22Rv1 (cell line): Measurements from ENCODE around the gene G3BP2.

Experiments
- H3K27ac ChIP-seq: fragments of 450-650 bp; 2 replicates; pipeline ENCODE4 v1.5.1; 2017
- ZFX ChIP-seq: fragments of 450-650 bp; IDR thresholded peaks from 2 replicates; pipeline ENCODE4 v1.6.1; 2017; ENCODE audit warnings: antibody characterized with exemption, borderline replicate concordance
- TF ChIP-seq, protein P1 (sequence below): fragments of 450-650 bp; IDR thresholded peaks from 2 replicates; pipeline ENCODE4 v1.5.1; 2017; ENCODE audit warnings: mild to moderate bottlenecking

Gene G3BP2

DNA sequence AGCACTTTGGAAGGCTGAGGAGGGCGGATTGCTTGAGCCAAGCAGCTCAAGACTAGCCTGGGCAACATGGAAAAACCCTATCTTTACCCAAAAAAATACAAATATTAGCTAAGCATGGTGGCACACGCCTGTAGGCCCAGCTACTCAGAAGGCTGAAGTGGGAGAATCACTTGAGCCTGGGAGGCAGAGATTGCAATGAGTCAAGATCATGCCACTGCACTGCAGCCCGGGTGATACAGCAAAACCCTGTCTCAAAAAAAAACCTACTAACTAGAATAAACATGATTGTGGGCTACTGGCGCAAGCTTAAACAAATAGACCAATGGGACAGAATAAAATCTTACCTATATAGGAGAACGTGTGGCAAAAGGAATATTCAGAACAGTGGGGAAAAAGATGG is 50.2 kb downstream of the G3BP2 start:
- TF ChIP-seq, protein P1, sequence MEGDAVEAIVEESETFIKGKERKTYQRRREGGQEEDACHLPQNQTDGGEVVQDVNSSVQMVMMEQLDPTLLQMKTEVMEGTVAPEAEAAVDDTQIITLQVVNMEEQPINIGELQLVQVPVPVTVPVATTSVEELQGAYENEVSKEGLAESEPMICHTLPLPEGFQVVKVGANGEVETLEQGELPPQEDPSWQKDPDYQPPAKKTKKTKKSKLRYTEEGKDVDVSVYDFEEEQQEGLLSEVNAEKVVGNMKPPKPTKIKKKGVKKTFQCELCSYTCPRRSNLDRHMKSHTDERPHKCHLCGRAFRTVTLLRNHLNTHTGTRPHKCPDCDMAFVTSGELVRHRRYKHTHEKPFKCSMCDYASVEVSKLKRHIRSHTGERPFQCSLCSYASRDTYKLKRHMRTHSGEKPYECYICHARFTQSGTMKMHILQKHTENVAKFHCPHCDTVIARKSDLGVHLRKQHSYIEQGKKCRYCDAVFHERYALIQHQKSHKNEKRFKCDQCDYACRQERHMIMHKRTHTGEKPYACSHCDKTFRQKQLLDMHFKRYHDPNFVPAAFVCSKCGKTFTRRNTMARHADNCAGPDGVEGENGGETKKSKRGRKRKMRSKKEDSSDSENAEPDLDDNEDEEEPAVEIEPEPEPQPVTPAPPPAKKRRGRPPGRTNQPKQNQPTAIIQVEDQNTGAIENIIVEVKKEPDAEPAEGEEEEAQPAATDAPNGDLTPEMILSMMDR, result no peak
- TF ChIP-seq ZFX, result no peak

DNA sequence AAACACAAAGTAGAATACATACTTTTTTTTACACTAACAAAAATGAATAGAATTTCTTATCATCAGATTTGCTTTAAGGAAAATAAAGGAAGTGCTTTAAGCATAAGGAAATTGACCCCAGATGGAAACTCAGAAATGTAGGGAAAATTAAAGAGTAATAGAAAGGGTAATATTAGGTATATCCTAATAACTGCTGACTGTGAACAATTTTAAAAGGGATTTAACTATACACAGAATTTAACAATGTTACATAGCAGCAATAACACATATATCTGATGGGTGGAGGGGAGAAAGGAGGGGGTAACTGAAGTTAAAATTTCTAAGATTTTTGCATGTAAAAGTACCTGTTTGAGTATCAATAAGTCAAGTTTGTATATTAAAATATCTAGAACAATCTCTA is 51.5 kb downstream of the G3BP2 start:
- no peak overlapping the region for H3K27ac ChIP-seq
- TF ChIP-seq, protein P1, result no peak
- TF ChIP-seq ZFX, result no peak

More for the DNA sequence above, 50.2 kb downstream of the G3BP2 start:
- H3K27ac ChIP-seq, result no peak overlapping the region

DNA sequence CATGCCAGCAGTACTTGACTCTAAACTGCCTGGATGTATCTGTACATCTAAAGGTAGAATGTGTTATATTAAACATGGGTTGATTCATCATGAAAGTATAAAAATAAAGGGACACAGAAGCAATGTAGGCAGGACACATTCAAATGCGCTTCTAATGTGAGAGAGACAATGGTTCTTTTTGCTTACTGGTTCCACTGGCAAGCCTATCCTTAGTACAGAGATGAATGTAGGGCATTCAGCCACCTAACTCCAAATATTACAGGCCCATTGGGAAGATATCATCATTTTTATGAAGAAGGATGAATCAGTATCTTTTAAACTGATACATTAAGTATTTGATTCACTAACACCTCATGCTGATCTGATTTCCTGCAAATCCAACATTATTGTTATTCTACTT is 60.9 kb downstream of the G3BP2 start:
- TF ChIP-seq, protein P1, result no peak
- no peak for TF ChIP-seq ZFX
- H3K27ac ChIP-seq, result no peak overlapping the region

DNA sequence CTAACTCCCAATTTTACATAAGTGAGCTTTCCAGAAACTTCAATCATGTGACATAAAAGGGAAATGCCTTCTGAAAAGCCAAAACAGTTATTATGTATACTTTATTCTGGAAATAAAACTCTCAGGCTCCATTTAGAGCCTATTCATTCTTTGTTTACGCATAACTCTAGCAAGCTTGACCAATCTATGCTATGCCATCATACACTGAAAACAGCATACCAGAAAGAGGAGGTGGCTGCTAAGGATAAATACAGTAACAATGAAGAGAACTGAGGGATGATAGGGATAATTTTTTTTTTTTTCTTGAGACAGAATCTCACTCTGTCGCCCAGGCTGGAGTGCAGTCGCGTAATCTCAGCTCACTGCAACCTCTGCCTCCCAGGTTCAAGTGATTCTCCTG is 67.3 kb downstream of the G3BP2 start:
- TF ChIP-seq, protein P1, result no peak
- no peak for TF ChIP-seq ZFX
- H3K27ac ChIP-seq, result no peak overlapping the region

DNA sequence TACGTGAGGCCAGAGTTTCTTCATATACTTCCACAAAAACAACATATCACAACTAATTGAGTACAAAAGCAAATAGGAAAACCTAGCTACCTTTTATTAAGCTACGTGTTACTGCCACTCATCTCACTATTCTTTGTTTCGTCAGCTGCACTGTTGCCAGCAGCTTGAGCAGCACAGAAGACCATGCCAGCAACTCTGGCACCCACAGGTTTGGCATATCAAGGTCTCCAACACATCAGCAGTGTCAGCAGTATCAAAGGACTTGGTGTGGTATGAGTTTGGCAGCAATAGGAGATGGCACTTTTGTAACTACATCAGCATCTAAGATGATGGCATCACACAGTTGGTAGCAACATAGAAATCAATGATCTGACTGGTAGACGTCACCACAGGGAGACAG is 73.6 kb downstream of the G3BP2 start:
- no peak overlapping the region for H3K27ac ChIP-seq
- TF ChIP-seq ZFX, result no peak
- TF ChIP-seq, protein P1, result no peak

DNA sequence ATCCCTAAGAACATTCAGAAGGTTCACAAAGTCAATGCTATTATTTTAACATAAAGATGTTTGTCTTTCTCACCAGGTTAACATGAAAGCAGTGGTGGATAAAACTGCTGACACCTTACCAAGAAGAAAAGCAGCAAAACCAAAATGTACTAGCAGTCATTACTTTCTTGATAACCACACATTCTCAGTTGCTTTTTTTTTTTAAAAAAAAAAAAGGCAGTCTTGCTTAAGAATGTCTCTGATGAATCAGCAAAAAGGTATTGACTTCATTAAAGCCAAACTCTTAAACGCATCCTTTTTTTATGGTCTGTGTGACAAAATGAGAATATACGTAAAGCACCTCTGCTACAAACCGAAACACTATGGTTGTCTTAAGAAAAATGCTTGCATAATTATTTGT is 74.8 kb downstream of the G3BP2 start:
- H3K27ac ChIP-seq, result no peak overlapping the region
- TF ChIP-seq, protein P1, result no peak
- TF ChIP-seq ZFX, result no peak

DNA sequence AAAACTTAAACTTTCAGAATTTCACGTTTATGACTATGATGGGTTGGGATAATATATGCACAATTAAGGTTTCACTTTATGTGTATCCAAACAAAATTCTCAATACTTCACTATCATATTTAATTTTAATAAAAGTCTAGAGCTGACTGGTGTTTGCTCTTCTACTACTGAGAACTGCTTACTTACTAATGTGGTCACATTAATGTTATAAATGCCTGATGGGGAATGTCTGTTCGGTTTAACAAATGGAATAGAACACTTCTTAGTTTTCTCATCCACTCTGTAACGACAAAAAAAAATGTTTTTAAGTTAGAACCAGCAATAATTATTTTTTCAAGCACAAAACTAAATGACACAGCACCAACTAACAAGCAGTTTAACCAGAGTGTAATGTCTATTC is 77.2 kb downstream of the G3BP2 start:
- H3K27ac ChIP-seq, result no peak overlapping the region

More for the DNA sequence above, 77.2 kb downstream of the G3BP2 start:
- TF ChIP-seq, protein P1, result no peak
- no peak for TF ChIP-seq ZFX
